H9 (cell line): ENCODE measurements around the gene GFPT2. TPM values are rescaled to one million over a fixed set of nuclear protein-coding genes. Genes with fewer than 3 reads are reported as not detected.

Source experiments
- DNase-seq: peaks from one replicate; pipeline ENCODE4 v3.0.0-alpha.2; 2017
- H2AFZ ChIP-seq: one replicate; pipeline ENCODE4 v1.6.1; 2013; ENCODE audit warnings: mild to moderate bottlenecking, low read length, control low read depth, moderate library complexity
- H2AK5ac ChIP-seq: 2 replicates; pipeline ENCODE4 v1.6.1; 2013; ENCODE audit warnings: low read length, control low read depth, mixed read lengths; ENCODE audit not compliant: insufficient read length
- H2BK120ac ChIP-seq: one replicate; pipeline ENCODE4 v1.6.1; 2013; ENCODE audit warnings: low read depth, mild to moderate bottlenecking, low read length, control low read depth, inconsistent platforms; ENCODE audit not compliant: poor library complexity, severe bottlenecking
- H2BK12ac ChIP-seq: 2 replicates; pipeline ENCODE4 v1.6.1; 2013; ENCODE audit warnings: low read length, control low read depth, mixed read lengths, low read depth; ENCODE audit not compliant: insufficient read length
- H2BK15ac ChIP-seq: 2 replicates; pipeline ENCODE4 v1.6.1; 2013; ENCODE audit warnings: low read depth, low read length, control low read depth
- H2BK20ac ChIP-seq: one replicate; pipeline ENCODE4 v1.6.1; 2013; ENCODE audit warnings: low read depth, mild to moderate bottlenecking, low read length, control low read depth, inconsistent platforms; ENCODE audit not compliant: poor library complexity, severe bottlenecking
- H2BK5ac ChIP-seq: 2 replicates; pipeline ENCODE4 v1.6.1; 2013; ENCODE audit warnings: low read length, control low read depth, mixed read lengths; ENCODE audit not compliant: insufficient read length
- H3K14ac ChIP-seq: 2 replicates; pipeline ENCODE4 v1.6.1; 2013; ENCODE audit warnings: low read length, control low read depth; ENCODE audit not compliant: insufficient read depth
- H3K18ac ChIP-seq: 2 replicates; pipeline ENCODE4 v1.6.1; 2013; ENCODE audit warnings: low read depth, mild to moderate bottlenecking, mixed read lengths, low read length, control low read depth; ENCODE audit not compliant: insufficient read length
- H3K23ac ChIP-seq: 2 replicates; pipeline ENCODE4 v1.6.1; 2013; ENCODE audit warnings: low read length, control low read depth, mixed read lengths, low read depth; ENCODE audit not compliant: insufficient read length
- H3K23me2 ChIP-seq: 2 replicates; pipeline ENCODE4 v1.6.1; 2013; ENCODE audit warnings: low read depth, mild to moderate bottlenecking, mixed read lengths, low read length, control low read depth; ENCODE audit not compliant: insufficient read length, poor library complexity, severe bottlenecking
- H3K27ac ChIP-seq: 2 replicates; pipeline ENCODE4 v1.5.1; 2013; ENCODE audit warnings: low read length, control low read depth, mixed read lengths, low read depth; ENCODE audit not compliant: insufficient read length
- H3K27me3 ChIP-seq: 2 replicates; pipeline ENCODE4 v1.6.1; 2013; ENCODE audit warnings: low read length, control low read depth, inconsistent platforms; ENCODE audit not compliant: insufficient read depth
- H3K4ac ChIP-seq: 2 replicates; pipeline ENCODE4 v1.6.1; 2013; ENCODE audit warnings: low read depth, mild to moderate bottlenecking, control low read depth, inconsistent platforms, low read length, moderate library complexity
- H3K4me1 ChIP-seq: 2 replicates; pipeline ENCODE4 v1.6.1; 2013; ENCODE audit warnings: low read length, control low read depth, inconsistent platforms; ENCODE audit not compliant: insufficient read depth
- H3K4me2 ChIP-seq: 2 replicates; pipeline ENCODE4 v1.6.1; 2013; ENCODE audit warnings: low read length, control low read depth, mixed read lengths; ENCODE audit not compliant: insufficient read length, insufficient read depth
- H3K56ac ChIP-seq: 2 replicates; pipeline ENCODE4 v1.6.1; 2013; ENCODE audit warnings: low read depth, mild to moderate bottlenecking, mixed read lengths, low read length, control low read depth; ENCODE audit not compliant: insufficient read length
- H3K79me1 ChIP-seq: 2 replicates; pipeline ENCODE4 v1.6.1; 2013; ENCODE audit warnings: low read depth, mild to moderate bottlenecking, moderate library complexity, low read length, control low read depth, inconsistent platforms; ENCODE audit not compliant: insufficient read depth, poor library complexity, severe bottlenecking
- H3K79me2 ChIP-seq: 2 replicates; pipeline ENCODE4 v1.6.1; 2013; ENCODE audit warnings: low read length, control low read depth, inconsistent platforms; ENCODE audit not compliant: insufficient read depth
- H3K9ac ChIP-seq: 2 replicates; pipeline ENCODE4 v1.6.1; 2013; ENCODE audit warnings: low read length, control low read depth, mixed read lengths; ENCODE audit not compliant: insufficient read length; ENCODE audit errors: extremely low read depth
- H3K9me3 ChIP-seq: one replicate; pipeline ENCODE4 v1.6.1; 2013; ENCODE audit warnings: low read depth, low read length, inconsistent platforms; ENCODE audit not compliant: control insufficient read depth
- H3T11ph ChIP-seq: one replicate; pipeline ENCODE4 v1.6.1; 2013; ENCODE audit warnings: mild to moderate bottlenecking, low read length, control low read depth, inconsistent platforms
- H4K20me1 ChIP-seq: one replicate; pipeline ENCODE4 v1.6.1; 2013; ENCODE audit not compliant: control insufficient read depth, insufficient read length, insufficient read depth
- H4K5ac ChIP-seq: 2 replicates; pipeline ENCODE4 v1.6.1; 2013; ENCODE audit warnings: low read depth, mild to moderate bottlenecking, mixed read lengths, low read length, control low read depth; ENCODE audit not compliant: insufficient read length
- H4K8ac ChIP-seq: replicated peaks from 2 replicates; pipeline ENCODE4 v1.6.1; 2013; ENCODE audit warnings: low read length, control low read depth, mixed read lengths, low read depth; ENCODE audit not compliant: insufficient read length
- H4K91ac ChIP-seq: 2 replicates; pipeline ENCODE4 v1.6.1; 2013; ENCODE audit warnings: low read depth, mild to moderate bottlenecking, moderate library complexity, mixed read lengths, low read length, control low read depth; ENCODE audit not compliant: insufficient read length
- H3K27ac Mint-ChIP-seq, 3 experiments: 2 replicates in 2 of 3; 3 replicates in 1 of 3; pipeline ENCODE4 v1.8.0; 2020 to 2021; ENCODE audit warnings: mixed read lengths in 3 of 3, mild to moderate bottlenecking in 1 of 3, moderate library complexity in 1 of 3
- H3K27me3 Mint-ChIP-seq: 2 replicates; pipeline ENCODE4 v1.8.0; 2021; ENCODE audit warnings: low read depth, mild to moderate bottlenecking, moderate library complexity, mixed read lengths
- H3K36me3 Mint-ChIP-seq, 3 experiments: 2 replicates in 2 of 3; 3 replicates in 1 of 3; pipeline ENCODE4 v1.8.0; 2020 to 2021; ENCODE audit warnings: low read depth in 3 of 3, mixed read lengths in 3 of 3; ENCODE audit not compliant: insufficient read depth in 1 of 3
- H3K4me1 Mint-ChIP-seq, 2 experiments: 2 replicates each; pipeline ENCODE4 v1.8.0; 2020; ENCODE audit warnings: mixed read lengths in 2 of 2
- H3K4me3 Mint-ChIP-seq, 2 experiments: 2 replicates in 1 of 2; 3 replicates in 1 of 2; pipeline ENCODE4 v1.8.0; 2020 to 2021; ENCODE audit warnings: mild to moderate bottlenecking in 2 of 2, mixed read lengths in 2 of 2, moderate library complexity in 1 of 2
- H3K9me3 Mint-ChIP-seq, 2 experiments: 2 replicates in 1 of 2; 3 replicates in 1 of 2; pipeline ENCODE4 v1.8.0; 2020; ENCODE audit warnings: mild to moderate bottlenecking in 2 of 2, mixed read lengths in 2 of 2, moderate library complexity in 1 of 2
- CTCF ChIP-seq: fragments of 200-600 bp; sonication (generic); conservative IDR thresholded peaks from 3 replicates; pipeline ENCODE4 v1.8.0; 2021; ENCODE audit warnings: antibody characterized with exemption, mild to moderate bottlenecking
- WGBS: extraction: QIAGEN DNeasy Blood & Tissue Kit; methylation state at CpG from one replicate; pipeline ENCODE4 v1.1.7; 2013; ENCODE audit warnings: missing lambda C conversion rate, low lambda C conversion rate, mixed read lengths; ENCODE audit not compliant: insufficient read length; ENCODE audit errors: extremely low coverage; 5-methylcytosine and 5-hydroxymethylcytosine counted together
- total RNA-seq: library from RNA; stranded (reverse); gene quantifications from 2 replicates; pipeline ENCODE4 v1.2.1, GENCODE V29; 2021

Gene GFPT2
- total RNA-seq, 1 experiment from 2014 or later: 89.8 TPM

- Histone ChIP-seq H3K9me3 (no peaks in the 10 kb centered on the region), H3K23ac (no peak overlapping the region), H3K23me2 (no peaks in the 10 kb centered on the region), H3K79me2 (peaks cover 24% of the 10 kb centered on the region; the same call in 1 of the 2 replicates), H3K18ac (peak overlapping the region; percentile 20), H3T11ph (no peak overlapping the region), H2AK5ac (no peak overlapping the region), H3K79me1 (peaks cover 16% of the 10 kb centered on the region), H4K8ac (no peak overlapping the region), H3K56ac (no peak overlapping the region), H2BK120ac (no peak overlapping the region), H4K5ac (peak overlapping the region; percentile 31), H2AFZ (no peak overlapping the region), H2BK5ac (peak overlapping the region; percentile 5), H2BK15ac (no peak overlapping the region), H4K20me1 (no peaks in the 10 kb centered on the region), H3K9ac (no peak overlapping the region), H3K4me2 (peak overlapping the region; percentile 44), H4K91ac (no peak overlapping the region), H2BK20ac (no peak overlapping the region), H3K14ac (0 out of 2 replicates have a peak overlapping the region, but pooled peaks have one; percentile 42), H3K4me1 (peaks cover 29% of the 10 kb centered on the region; the same call in 1 of the 2 replicates), H3K4ac (no peak overlapping the region), H3K27me3 (no peaks in the 10 kb centered on the region), H3K27ac (peak overlapping the region; percentile 75), H2BK12ac (no peak overlapping the region)
- Mint-ChIP-seq H3K27me3 (no peaks in the 10 kb centered on the region; the same call in 1 of the 2 replicates), H3K4me1 (peaks cover 79 to 86% of the 10 kb centered on the region in 2 experiments), H3K9me3 (no peaks in the 10 kb centered on the region; a peak in 1 of 5 replicates), H3K27ac (peak overlapping the region; percentile 81 to 100 (median 98)), H3K36me3 (peaks cover 27 to 37% (median 32%) of the 10 kb centered on the region in 3 experiments), H3K4me3 (peak overlapping the region; percentile 23 to 74)
- WGBS: no CpG with 5 or more reads among the region's 19 CpGs
- DNase-seq: peak; percentile 74
- no peak for TF ChIP-seq CTCF
Measured at GRCh38 chr5:180343110-180343830, 9.9 kb downstream of the GFPT2 start.
